ENCODE measurements around the gene UBA6. TPM values are rescaled to one million over a fixed set of nuclear protein-coding genes. Genes with fewer than 3 reads are reported as not detected.

The UBA6 gene
- total and polyA plus RNA-seq, 9 of the 15 experiments (the other 6 are each of a cell fraction or from before 2014, with no cell fraction given): 22.9 to 139 (median 94.6) TPM

GRCh38 chr4:67575232-67576058 lies 125.5 kb downstream of the UBA6 start (continued):
- no peak for TF ChIP-seq ZNF445 (CRISPR knock-in tag; IDR thresholded peaks at IDR 0.05; ENCODE audit: low read depth)
- peak; percentile 24 for TF ChIP-seq PRDM10 (IDR thresholded peaks at IDR 0.05; ENCODE audit: partially characterized antibody)
- no peak; the same call in 1 of the 2 replicates for TF ChIP-seq GTF2A2 (tag; IDR thresholded peaks at IDR 0.05)
- peak; percentile 43 for TF ChIP-seq RBBP5 (IDR thresholded peaks at IDR 0.05; ENCODE audit: borderline replicate concordance, insufficient read depth, low read length, poor library complexity, severe bottlenecking)
- TF ChIP-seq RCOR1 (IDR thresholded peaks at IDR 0.05; ENCODE audit: borderline replicate concordance in 1 of 2, low read depth in 2 of 2, low read length in 2 of 2): peak in 1 of 2 experiments; percentile 5; a peak in 1 of 4 replicates
- TF ChIP-seq FOXK2 (conservative IDR thresholded peaks at IDR 0.05 in 1 of 2, IDR thresholded peaks at IDR 0.05 in 1 of 2; ENCODE audit: low read depth in 2 of 2): peak; percentile 39 to 58; a peak in 2 of 4 replicates
- TF ChIP-seq ILK (tag; IDR thresholded peaks at IDR 0.05; ENCODE audit: borderline replicate concordance, low read depth): 0 out of 2 replicates have a peak, but pooled peaks have one; percentile 27
- 0 out of 4 replicates have a peak, but pooled peaks of 1 of the 2 experiments have one; percentile 8 for TF ChIP-seq NRF1 (conservative IDR thresholded peaks at IDR 0.05 in 1 of 2, IDR thresholded peaks at IDR 0.05 in 1 of 2)
- no peak for TF ChIP-seq MYC (IDR thresholded peaks at IDR 0.05; ENCODE audit: low read depth, low read length)
- no peak for TF ChIP-seq MYC (CRISPR knock-in tag; IDR thresholded peaks at IDR 0.05; ENCODE audit: borderline replicate concordance, low read depth)
- TF ChIP-seq RBM39 (optimal IDR thresholded peaks at IDR 0.05; ENCODE audit: low read depth, low read length): no peak
- no peak for TF ChIP-seq TCF3 (CRISPR knock-in tag; IDR thresholded peaks at IDR 0.05)
- no peak for TF ChIP-seq ZNF239 (CRISPR knock-in tag; IDR thresholded peaks at IDR 0.05)
- peak; percentile 49; the same call in 1 of the 2 replicates for TF ChIP-seq NBN (IDR thresholded peaks at IDR 0.05; ENCODE audit: low read depth)
- no peak for TF ChIP-seq SFPQ (IDR thresholded peaks at IDR 0.05; ENCODE audit: low read depth, low read length)
- TF ChIP-seq POLR2AphosphoS5 (IDR thresholded peaks at IDR 0.05; ENCODE audit: control insufficient read depth, insufficient read depth, low read depth, low read length): peak; percentile 91
- TF ChIP-seq NCOR1 (IDR thresholded peaks at IDR 0.05): peak; percentile 20; the same call in 1 of the 2 replicates
- peak; percentile 30 for TF ChIP-seq EP400 (IDR thresholded peaks at IDR 0.05)
- peak; percentile 68 for TF ChIP-seq SUPT5H (IDR thresholded peaks at IDR 0.05)
- TF ChIP-seq MLLT1 (IDR thresholded peaks at IDR 0.05): 0 out of 4 replicates have a peak, but pooled peaks of 1 of the 2 experiments have one; percentile 47

Data from K562 (cell line).